GM12878 (cell line): Measurements from ENCODE around the gene ERC2. TPM values are rescaled to one million over a fixed set of nuclear protein-coding genes. Genes with fewer than 3 reads are reported as not detected.

Experiments used
- ATAC-seq: fragments of 200-7000 bp; cut with Tn5 transposase; 3 replicates; pipeline ENCODE4 v1.9.1; 2020; ENCODE audit warnings: mild to moderate bottlenecking, moderate library complexity
- BruUV-seq: library from RNA; stranded (reverse); fragments of 400-500 nt; replicated peaks from 2 replicates; lab custom pipeline; 2021; lab: Mats Ljungman, UMichigan
- CTCF ChIA-PET: fragments of 300-600 bp; sonication (Branson Sonifier 250); formaldehyde crosslinking; extraction: SDS; loops from one replicate; lab custom pipeline; 2021; ENCODE audit warnings: inconsistent platforms; lab: Yijun Ruan, JAX
- POLR2A ChIA-PET: fragments of 350-600 bp; formaldehyde crosslinking; extraction: SDS; loops from one replicate; lab custom pipeline; 2021; ENCODE audit warnings: inconsistent platforms; lab: Charles Lee
- RAD21 ChIA-PET: fragments of 300-600 bp; sonication (Branson Sonifier 250); formaldehyde crosslinking; loops from one replicate; lab custom pipeline; 2023; ENCODE audit warnings: antibody characterized with exemption; ENCODE audit not compliant: unreplicated experiment; lab: Charles Lee
- SMC1A ChIA-PET: fragments of 300-600 bp; sonication (Branson Sonifier 250); formaldehyde crosslinking; loops from one replicate; lab custom pipeline; 2023; ENCODE audit not compliant: unreplicated experiment, uncharacterized antibody; lab: Charles Lee
- DNase-seq: peaks from one replicate; pipeline ENCODE4 v3.0.0-alpha.2; 2011; ENCODE audit warnings: low read depth, low spot score
- FAIRE-seq: peaks from 3 replicates; lab custom pipeline; 2011; peaks lifted over from hg19 to GRCh38; lab: Jason Lieb, UNC
- H2AFZ ChIP-seq: 2 replicates; pipeline ENCODE4 v1.6.0; 2011; ENCODE audit warnings: low read depth, low read length, control low read depth; ENCODE audit not compliant: control insufficient read depth
- H3K27ac ChIP-seq: 2 replicates; pipeline ENCODE4 v1.5.1; 2011; ENCODE audit warnings: control low read depth; ENCODE audit not compliant: control insufficient read depth, insufficient read depth
- H3K27me3 ChIP-seq, 2 experiments: replicated peaks in 1 of 2; 2 replicates each; pipeline versions ENCODE4 v1.6.0 to v1.6.1; 2011; ENCODE audit warnings: low read length in 1 of 2; ENCODE audit not compliant: control insufficient read depth in 2 of 2, insufficient read depth in 2 of 2
- H3K36me3 ChIP-seq, 2 experiments: 2 replicates each; pipeline ENCODE4 v1.5.1; 2011; ENCODE audit warnings: low read length in 1 of 2; ENCODE audit not compliant: control insufficient read depth in 2 of 2, insufficient read depth in 2 of 2
- H3K4me1 ChIP-seq: 2 replicates; pipeline ENCODE4 v1.6.1; 2011; ENCODE audit warnings: mild to moderate bottlenecking, low read length, moderate library complexity, mixed read lengths; ENCODE audit not compliant: control insufficient read depth, insufficient read depth
- H3K4me2 ChIP-seq: 2 replicates; pipeline ENCODE4 v1.6.0; 2011; ENCODE audit warnings: control low read depth; ENCODE audit not compliant: control insufficient read depth, insufficient read depth
- H3K4me3 ChIP-seq: fragments of 200-600 bp; sonication (generic); 2 replicates; pipeline ENCODE4 v1.5.1; 2016
- H3K79me2 ChIP-seq: 2 replicates; pipeline ENCODE4 v1.6.0; 2011; ENCODE audit warnings: low read length; ENCODE audit not compliant: control insufficient read depth, insufficient read depth
- H3K9ac ChIP-seq: 2 replicates; pipeline ENCODE4 v1.8.0; 2011; ENCODE audit warnings: low read length, control low read depth, mixed read lengths; ENCODE audit not compliant: control insufficient read depth, insufficient read depth
- H3K9me3 ChIP-seq: replicated peaks from 3 replicates; pipeline ENCODE4 v1.5.1; 2011; ENCODE audit warnings: mild to moderate bottlenecking, low read length; ENCODE audit not compliant: control insufficient read depth, insufficient read depth
- H4K20me1 ChIP-seq: 2 replicates; pipeline ENCODE4 v1.6.0; 2011; ENCODE audit not compliant: control insufficient read depth, insufficient read depth
- BCL3 ChIP-seq: IDR thresholded peaks from 2 replicates; pipeline ENCODE4 v1.6.1; 2011; ENCODE audit warnings: borderline replicate concordance, low read depth, mild to moderate bottlenecking, moderate library complexity, low read length; ENCODE audit not compliant: insufficient read depth, poor library complexity, severe bottlenecking
- CBFB ChIP-seq: IDR thresholded peaks from 2 replicates; pipeline ENCODE4 v1.6.1; 2016; ENCODE audit warnings: antibody characterized with exemption, low read depth
- DPF2 ChIP-seq: fragments of 450-650 bp; IDR thresholded peaks from 2 replicates; pipeline ENCODE4 v1.6.1; 2017; ENCODE audit warnings: mild to moderate bottlenecking
- NFYB ChIP-seq: IDR thresholded peaks from 2 replicates; pipeline ENCODE4 v1.6.1; 2011; ENCODE audit warnings: low read depth, mild to moderate bottlenecking, low read length, improper control_type of control experiment, moderate library complexity; ENCODE audit not compliant: insufficient read depth
- RB1 ChIP-seq: fragments of 450-650 bp; formaldehyde crosslinking; IDR thresholded peaks from 2 replicates; pipeline ENCODE4 v1.6.1; 2017; ENCODE audit warnings: mild to moderate bottlenecking, borderline replicate concordance
- STAT3 ChIP-seq: IDR thresholded peaks from 2 replicates; pipeline ENCODE4 v1.6.1; 2011; ENCODE audit warnings: low read depth, low read length, improper control_type of control experiment
- SUZ12 ChIP-seq: fragments of 200-600 bp; sonication (generic); IDR thresholded peaks from one replicate; pipeline ENCODE4 v1.6.1; 2018; ENCODE audit warnings: antibody characterized with exemption, mild to moderate bottlenecking; ENCODE audit not compliant: unreplicated experiment
- ZBTB33 ChIP-seq: fragments of 450-650 bp; IDR thresholded peaks from 2 replicates; pipeline ENCODE4 v1.6.1; 2017; ENCODE audit warnings: mild to moderate bottlenecking
- ZBTB40 ChIP-seq: fragments of 450-650 bp; IDR thresholded peaks from 2 replicates; pipeline ENCODE4 v1.6.1; 2016; ENCODE audit warnings: mild to moderate bottlenecking, moderate library complexity, borderline replicate concordance
- WGBS: methylation state at CpG from one replicate; pipeline ENCODE4 v1.1.6; 2016; ENCODE audit warnings: low lambda C conversion rate; ENCODE audit not compliant: insufficient replicate concordance, insufficient coverage; ENCODE audit errors: missing lambda C conversion rate; 5-methylcytosine and 5-hydroxymethylcytosine counted together
- in situ Hi-C: fragments of 300-500 bp; cut with MboI; formaldehyde crosslinking; loops from 9 replicates; pipeline ENCODE4 v1.14.3; 2018; ENCODE audit warnings: mixed read lengths
- intact Hi-C: fragments of 100-400 bp; cut with micrococcal nuclease; formaldehyde crosslinking; loops from one replicate; pipeline ENCODE4 v1.14.2; 2022; ENCODE audit not compliant: unreplicated experiment
- polyA plus RNA-seq, 11 experiments: library from polyadenylated mRNA; depleted of rRNA in 4 of 11; unstranded in 6 of 11; stranded (reverse) in 5 of 11; fragments of >200 nt; fragmentation: Nextera tagmentation in 4 of 11; fragmentation: Illumina TruSeq in 1 of 11; extraction: Ambion mirVana in 4 of 11; extraction: Trizol in 1 of 11; gene quantifications; 1 replicate in 1 of 11; 2 replicates in 10 of 11; pipeline versions ENCODE4 v1.2.1 to v1.2.3, GENCODE V29; 2011 to 2016; ENCODE audit warnings: inconsistent platforms in 2 of 11, missing spikeins in 2 of 11, low read depth in 1 of 11
- total RNA-seq, 4 experiments: library from RNA; depleted of rRNA in 3 of 4; stranded (reverse); fragments of >200 nt in 3 of 4; fragmentation: Illumina TruSeq in 1 of 4; extraction: Trizol in 1 of 4; gene quantifications; 2 replicates each; pipeline versions ENCODE4 v1.2.1 to v1.2.3, GENCODE V29; 2013 to 2021

The ERC2 gene
- total and polyA plus RNA-seq, 10 of the 15 experiments (the other 5 are each of a cell fraction or from before 2014, with no cell fraction given) = 0.06 to 1.4 (median 0.12) TPM; not detected in 3

- intact Hi-C loops = no loop called here
- ATAC-seq (no peak), DNase-seq (no peak), FAIRE-seq (no peak)
- ChIA-PET RAD21 (no interaction called here), POLR2A (no interaction called here), CTCF (no interaction called here), SMC1A (no interaction called here)
- H3K9ac ChIP-seq = no peak overlapping the region
- H3K27ac ChIP-seq = no peak overlapping the region
- WGBS = 16% methylated on average over 5 of the region's 5 CpGs
- H4K20me1 ChIP-seq = no peaks in the 10 kb centered on the region
- in situ Hi-C loops = no loop called here
- no peaks in the 10 kb centered on the region for H3K79me2 ChIP-seq
- H3K4me3 ChIP-seq = no peak overlapping the region
- H3K4me2 ChIP-seq = no peak overlapping the region
- H2AFZ ChIP-seq = no peak overlapping the region
- H3K9me3 ChIP-seq = no peaks in the 10 kb centered on the region
- no TSS peak for BruUV-seq
- H3K27me3 ChIP-seq = no peaks in the 10 kb centered on the region
- H3K4me1 ChIP-seq = no peaks in the 10 kb centered on the region
- no peak for TF ChIP-seq BCL3
- TF ChIP-seq NFYB = no peak
- TF ChIP-seq ZBTB40 = no peak
- TF ChIP-seq RB1 = no peak
- no peak for TF ChIP-seq SUZ12
- no peak for TF ChIP-seq CBFB
- TF ChIP-seq STAT3 = no peak
- no peak for TF ChIP-seq ZBTB33
- no peak for TF ChIP-seq DPF2
- no peaks in the 10 kb centered on the region for H3K36me3 ChIP-seq
These were observed 342.8 kb downstream of the ERC2 start for GRCh38 chr3:56125358-56126005.
